Neural cell (in vitro differentiated cells): ENCODE measurements around the gene PRKCZ. TPM values are rescaled to one million over a fixed set of nuclear protein-coding genes. Genes with fewer than 3 reads are reported as not detected.

Experiments used
- H2AFZ ChIP-seq: fragments of 200-600, 300-800 bp; sonication (generic), shearing (Covaris generic); 2 replicates; pipeline ENCODE4 v1.6.0; 2014; ENCODE audit warnings: low read depth, mild to moderate bottlenecking, antibody characterized with exemption, low read length, moderate library complexity
- H3F3A ChIP-seq: fragments of 200-600 bp; shearing (Covaris generic); 2 replicates; pipeline ENCODE4 v1.6.1; 2016; ENCODE audit warnings: mild to moderate bottlenecking, moderate library complexity, mixed read lengths, antibody characterized with exemption, low read length; ENCODE audit not compliant: insufficient read depth, poor library complexity, severe bottlenecking
- H3K27ac ChIP-seq: fragments of 200-600, 300-800 bp; sonication (generic), shearing (Covaris generic); 2 replicates; pipeline ENCODE4 v1.5.1; 2014; ENCODE audit warnings: mild to moderate bottlenecking, low read length, moderate library complexity
- H3K27me3 ChIP-seq: fragments of 300-800, 200-600 bp; sonication (generic), shearing (Covaris generic); 2 replicates; pipeline ENCODE4 v1.6.0; 2014; ENCODE audit warnings: mild to moderate bottlenecking, low read depth, low read length, moderate library complexity; ENCODE audit not compliant: insufficient read depth
- H3K36me3 ChIP-seq: fragments of 300-800, 200-600 bp; sonication (generic), shearing (Covaris generic); 2 replicates; pipeline ENCODE4 v1.5.1; 2014; ENCODE audit warnings: mild to moderate bottlenecking, antibody characterized with exemption, low read length, moderate library complexity; ENCODE audit not compliant: insufficient read depth
- H3K4me2 ChIP-seq: fragments of 300-800, 200-600 bp; sonication (generic), shearing (Covaris generic); 2 replicates; pipeline ENCODE4 v1.6.0; 2014; ENCODE audit warnings: mild to moderate bottlenecking, low read length
- H3K4me3 ChIP-seq: fragments of 300-800, 200-600 bp; sonication (generic), shearing (Covaris generic); 2 replicates; pipeline ENCODE4 v1.5.1; 2014; ENCODE audit warnings: mild to moderate bottlenecking, low read length, moderate library complexity
- H3K79me2 ChIP-seq: fragments of 200-600 bp; shearing (Covaris generic); replicated peaks from 2 replicates; pipeline ENCODE4 v1.6.0; 2014; ENCODE audit warnings: mild to moderate bottlenecking, low read length, moderate library complexity; ENCODE audit not compliant: insufficient read depth
- H3K9ac ChIP-seq: fragments of 300-800, 200-600 bp; sonication (generic), shearing (Covaris generic); 2 replicates; pipeline ENCODE4 v1.6.1; 2016; ENCODE audit warnings: mild to moderate bottlenecking, low read length, mixed read lengths
- H3K9me2 ChIP-seq: fragments of 200-600 bp; shearing (Covaris generic); 2 replicates; pipeline ENCODE4 v1.6.1; 2016; ENCODE audit warnings: mild to moderate bottlenecking, low read length, mixed read lengths; ENCODE audit not compliant: insufficient read depth
- H3K9me3 ChIP-seq: fragments of 200-600, 300-800 bp; sonication (generic), shearing (Covaris generic); 2 replicates; pipeline ENCODE4 v1.6.1; 2016; ENCODE audit warnings: mild to moderate bottlenecking, mixed run types, low read length, moderate library complexity, mixed read lengths
- H4K20me1 ChIP-seq: fragments of 200-600 bp; shearing (Covaris generic); 2 replicates; pipeline ENCODE4 v1.6.1; 2016; ENCODE audit warnings: mild to moderate bottlenecking, mixed run types; ENCODE audit not compliant: insufficient read depth
- CTCF ChIP-seq: fragments of 450-650 bp; IDR thresholded peaks from 2 replicates; pipeline ENCODE4 v1.5.1; 2014; ENCODE audit warnings: antibody characterized with exemption, mild to moderate bottlenecking, moderate library complexity; ENCODE audit not compliant: poor library complexity, severe bottlenecking
- EP300 ChIP-seq: fragments of 450-650 bp; conservative IDR thresholded peaks from 2 replicates; pipeline ENCODE4 v1.6.1; 2014; ENCODE audit warnings: antibody characterized with exemption, mild to moderate bottlenecking, moderate library complexity; ENCODE audit not compliant: poor library complexity, severe bottlenecking
- EZH2 ChIP-seq: fragments of 200-600, 300-800 bp; shearing (Covaris generic), sonication (generic); IDR thresholded peaks from 2 replicates; pipeline ENCODE4 v1.6.1; 2014; ENCODE audit warnings: antibody characterized with exemption, low read length, borderline replicate concordance, mild to moderate bottlenecking; ENCODE audit not compliant: insufficient read depth, poor library complexity, severe bottlenecking
- MXI1 ChIP-seq: fragments of 450-650 bp; conservative IDR thresholded peaks from 2 replicates; pipeline ENCODE4 v1.6.1; 2014; ENCODE audit warnings: antibody characterized with exemption, mild to moderate bottlenecking; ENCODE audit not compliant: poor library complexity, severe bottlenecking
- POLR2AphosphoS5 ChIP-seq: IDR thresholded peaks from 2 replicates; pipeline ENCODE4 v1.6.1; 2012
- RAD21 ChIP-seq: fragments of 450-650 bp; conservative IDR thresholded peaks from 2 replicates; pipeline ENCODE4 v1.6.1; 2014; ENCODE audit warnings: antibody characterized with exemption, mild to moderate bottlenecking, moderate library complexity
- REST ChIP-seq: IDR thresholded peaks from 2 replicates; pipeline ENCODE4 v1.6.1; 2012; ENCODE audit warnings: borderline replicate concordance
- SMC3 ChIP-seq: fragments of 450-650 bp; conservative IDR thresholded peaks from 2 replicates; pipeline ENCODE4 v1.6.1; 2014; ENCODE audit warnings: antibody characterized with exemption, mild to moderate bottlenecking, moderate library complexity; ENCODE audit not compliant: poor library complexity
- TAF1 ChIP-seq: IDR thresholded peaks from 2 replicates; pipeline ENCODE4 v1.6.1; 2012; ENCODE audit warnings: low read depth
- polyA plus RNA-seq: library from polyadenylated mRNA; depleted of rRNA; stranded (reverse); fragments of >200 nt; gene quantifications from 2 replicates; pipeline ENCODE4 v1.2.3, GENCODE V29; 2014

The PRKCZ gene
- polyA plus RNA-seq, 1 donor from 2014 or later = 54.9 TPM

- H3K4me2 ChIP-seq = no peak overlapping the region
- H3F3A ChIP-seq = no peaks in the 10 kb centered on the region
- H3K9me2 ChIP-seq = no peaks in the 10 kb centered on the region
- H3K36me3 ChIP-seq = no peaks in the 10 kb centered on the region
- no peak overlapping the region for H3K4me3 ChIP-seq
- no peak overlapping the region for H3K27ac ChIP-seq
- H3K79me2 ChIP-seq = no peaks in the 10 kb centered on the region
- no peaks in the 10 kb centered on the region for H3K27me3 ChIP-seq
- TF ChIP-seq CTCF (no peak), TAF1 (no peak), SMC3 (no peak), POLR2AphosphoS5 (no peak), RAD21 (no peak), EP300 (no peak), MXI1 (no peak), EZH2 (no peak), REST (no peak)
- no peak overlapping the region for H3K9ac ChIP-seq
- H2AFZ ChIP-seq = no peak overlapping the region
- no peaks in the 10 kb centered on the region for H3K9me3 ChIP-seq
- H4K20me1 ChIP-seq = no peaks in the 10 kb centered on the region
Measured at GRCh38 chr1:2099886-2100779, 49.9 kb downstream of the PRKCZ start.

GRCh38 chr1:2100780-2101108 lies 50.5 kb downstream of the PRKCZ start:
- no peak overlapping the region for H2AFZ ChIP-seq
- no peaks in the 10 kb centered on the region for H3K27me3 ChIP-seq
- no peak overlapping the region for H3K9ac ChIP-seq
- H3K9me2 ChIP-seq = no peaks in the 10 kb centered on the region
- no peak overlapping the region for H3K4me3 ChIP-seq
- no peaks in the 10 kb centered on the region for H3F3A ChIP-seq
- no peaks in the 10 kb centered on the region for H3K36me3 ChIP-seq
- no peak overlapping the region for H3K4me2 ChIP-seq
- H3K79me2 ChIP-seq = no peaks in the 10 kb centered on the region
- no peak for TF ChIP-seq RAD21
- TF ChIP-seq SMC3 = no peak
- no peak for TF ChIP-seq EZH2
- no peak for TF ChIP-seq CTCF
- no peak for TF ChIP-seq TAF1
- no peak for TF ChIP-seq POLR2AphosphoS5
- no peak for TF ChIP-seq EP300
- TF ChIP-seq REST = no peak
- no peak for TF ChIP-seq MXI1
- H3K27ac ChIP-seq = no peak overlapping the region
- no peaks in the 10 kb centered on the region for H3K9me3 ChIP-seq
- H4K20me1 ChIP-seq = no peaks in the 10 kb centered on the region
